Endothelial cell of umbilical vein (primary cell): ENCODE data around the gene TMEM43. TPM values are rescaled to one million over a fixed set of nuclear protein-coding genes. Genes with fewer than 3 reads are reported as not detected.

Experiments
- BruUV-seq: library from RNA; stranded (reverse); fragments of 400-500 nt; replicated peaks from 2 replicates; lab custom pipeline; 2021; lab: Mats Ljungman, UMichigan
- CTCF ChIA-PET: fragments of 300-600, 350-600 bp; sonication (Branson Sonifier 250); formaldehyde crosslinking; loops from one replicate; lab custom pipeline; 2021; ENCODE audit warnings: antibody characterized with exemption, inconsistent platforms; lab: Charles Lee
- POLR2A ChIA-PET: fragments of 300-600, 350-600 bp; sonication (Branson Sonifier 250); formaldehyde crosslinking; loops from one replicate; lab custom pipeline; 2021; ENCODE audit warnings: antibody characterized with exemption, inconsistent platforms; lab: Charles Lee
- DNase-seq: peaks from one replicate; pipeline ENCODE4 v3.0.0-alpha.2; 2011; ENCODE audit warnings: low read depth, low spot score
- FAIRE-seq: peaks from 2 replicates; lab custom pipeline; 2011; peaks lifted over from hg19 to GRCh38; lab: Jason Lieb, UNC
- H2AFZ ChIP-seq: 2 replicates; pipeline ENCODE4 v1.6.0; 2012; ENCODE audit warnings: low read depth, low read length, control low read depth, inconsistent platforms
- H3K27ac ChIP-seq: 2 replicates; pipeline ENCODE4 v1.5.1; 2011; ENCODE audit warnings: low read depth, mild to moderate bottlenecking, control low read depth, low read length, moderate library complexity; ENCODE audit not compliant: insufficient read depth
- H3K27me3 ChIP-seq, 2 experiments: 2 replicates each; pipeline versions ENCODE4 v1.6.0 to v1.6.1; 2011; ENCODE audit warnings: low read length in 2 of 2, mixed read lengths in 1 of 2; ENCODE audit not compliant: control insufficient read depth in 2 of 2, insufficient read depth in 2 of 2
- H3K36me3 ChIP-seq, 2 experiments: 2 replicates in 1 of 2; 3 replicates in 1 of 2; pipeline ENCODE4 v1.5.1; 2011; ENCODE audit warnings: low read length in 2 of 2, mild to moderate bottlenecking in 1 of 2, moderate library complexity in 1 of 2; ENCODE audit not compliant: control insufficient read depth in 2 of 2, insufficient read depth in 2 of 2; ENCODE audit errors: extremely low read depth in 1 of 2
- H3K4me1 ChIP-seq: 3 replicates; pipeline ENCODE4 v1.5.1; 2011; ENCODE audit warnings: mild to moderate bottlenecking, low read length; ENCODE audit not compliant: control insufficient read depth, insufficient read depth; ENCODE audit errors: extremely low read depth
- H3K4me2 ChIP-seq: 2 replicates; pipeline ENCODE4 v1.6.1; 2011; ENCODE audit warnings: low read length, control low read depth, mixed read lengths; ENCODE audit not compliant: insufficient read depth
- H3K4me3 ChIP-seq, 3 experiments: fragments of 200-600 bp in 1 of 3; sonication (generic), shearing (Covaris generic) in 1 of 3; replicated peaks in 1 of 3; 2 replicates each; pipeline ENCODE4 v1.5.1; 2011 to 2016; ENCODE audit warnings: control low read depth in 3 of 3, low read length in 3 of 3, mild to moderate bottlenecking in 2 of 3, inconsistent platforms in 1 of 3, low read depth in 1 of 3, moderate library complexity in 1 of 3; ENCODE audit not compliant: insufficient read depth in 1 of 3
- H3K79me2 ChIP-seq: 2 replicates; pipeline ENCODE4 v1.6.0; 2012; ENCODE audit warnings: low read length, inconsistent platforms; ENCODE audit not compliant: control insufficient read depth, insufficient read depth
- H3K9ac ChIP-seq: replicated peaks from 2 replicates; pipeline ENCODE3; 2011; ENCODE audit warnings: low read length, control low read depth; ENCODE audit not compliant: insufficient read depth; ENCODE audit errors: extremely low read depth
- H3K9me1 ChIP-seq: replicated peaks from 3 replicates; pipeline ENCODE4 v1.6.0; 2011; ENCODE audit warnings: mild to moderate bottlenecking, low read length; ENCODE audit not compliant: control insufficient read depth, insufficient read depth; ENCODE audit errors: extremely low read depth
- H3K9me3 ChIP-seq: replicated peaks from 2 replicates; pipeline ENCODE4 v1.5.1; 2012; ENCODE audit warnings: low read length, inconsistent platforms; ENCODE audit not compliant: control insufficient read depth, insufficient read depth
- H4K20me1 ChIP-seq: replicated peaks from 2 replicates; pipeline ENCODE3; 2011; ENCODE audit warnings: mild to moderate bottlenecking, low read length; ENCODE audit not compliant: control insufficient read depth, insufficient read depth; ENCODE audit errors: extremely low read depth
- EZH2 ChIP-seq: IDR thresholded peaks from 2 replicates; pipeline ENCODE4 v1.6.1; 2012; ENCODE audit warnings: borderline replicate concordance, low read depth, mild to moderate bottlenecking, moderate library complexity, low read length, inconsistent platforms; ENCODE audit not compliant: severe bottlenecking
- FOS ChIP-seq: IDR thresholded peaks from 2 replicates; pipeline ENCODE4 v1.6.1; 2011; ENCODE audit warnings: mild to moderate bottlenecking, low read length, moderate library complexity, borderline replicate concordance; ENCODE audit not compliant: insufficient read depth
- MYC ChIP-seq: IDR thresholded peaks from one replicate; pipeline ENCODE4 v1.6.1; 2011; ENCODE audit warnings: mild to moderate bottlenecking, low read depth, low read length
- POLR2AphosphoS5 ChIP-seq: IDR thresholded peaks from 2 replicates; pipeline ENCODE4 v1.6.1; 2012; ENCODE audit warnings: low read depth, mild to moderate bottlenecking, control low read depth, low read length, moderate library complexity; ENCODE audit not compliant: insufficient read depth
- dilution Hi-C: fragments of 300-500 bp; cut with MboI; formaldehyde crosslinking; loops from one replicate; pipeline ENCODE4 v1.15.0; 2019; ENCODE audit warnings: low sequenced_read_pairs; ENCODE audit not compliant: extremely low pct_ligation_motif_present
- intact Hi-C: fragments of 100-400 bp; cut with micrococcal nuclease; formaldehyde crosslinking; loops from one replicate; pipeline ENCODE4 v1.10.0; 2022
- polyA plus RNA-seq, 4 experiments: library from polyadenylated mRNA; depleted of rRNA in 3 of 4; stranded (reverse) in 3 of 4; unstranded in 1 of 4; fragments of >200 nt; gene quantifications; 2 replicates each; pipeline versions ENCODE4 v1.2.1 to v1.2.3, GENCODE V29; 2011 to 2012; ENCODE audit warnings: missing spikeins in 1 of 4
- total RNA-seq: library from RNA; stranded (reverse); gene quantifications from 2 replicates; pipeline ENCODE4 v1.2.3, GENCODE V29; 2021
- TF ChIP-seq, protein P1 (sequence below): IDR thresholded peaks from 2 replicates; pipeline ENCODE4 v1.6.1; 2011; ENCODE audit not compliant: insufficient read depth, insufficient read length
- TF ChIP-seq, protein P2 (sequence below), 2 donors: IDR thresholded peaks; 1 replicate in 1 of 2; 2 replicates in 1 of 2; pipeline ENCODE4 v1.5.1; 2011; ENCODE audit warnings: low read length in 2 of 2, mild to moderate bottlenecking in 2 of 2, moderate library complexity in 2 of 2, control low read depth in 1 of 2, inconsistent platforms in 1 of 2, low read depth in 1 of 2; ENCODE audit not compliant: insufficient read depth in 1 of 2; ENCODE audit errors: extremely low read depth in 1 of 2

Gene TMEM43
- total and polyA plus RNA-seq, 2 donors (not counting 3 experiments of a cell fraction or from before 2014, with no cell fraction given) = 80.6 to 119 TPM

DNA sequence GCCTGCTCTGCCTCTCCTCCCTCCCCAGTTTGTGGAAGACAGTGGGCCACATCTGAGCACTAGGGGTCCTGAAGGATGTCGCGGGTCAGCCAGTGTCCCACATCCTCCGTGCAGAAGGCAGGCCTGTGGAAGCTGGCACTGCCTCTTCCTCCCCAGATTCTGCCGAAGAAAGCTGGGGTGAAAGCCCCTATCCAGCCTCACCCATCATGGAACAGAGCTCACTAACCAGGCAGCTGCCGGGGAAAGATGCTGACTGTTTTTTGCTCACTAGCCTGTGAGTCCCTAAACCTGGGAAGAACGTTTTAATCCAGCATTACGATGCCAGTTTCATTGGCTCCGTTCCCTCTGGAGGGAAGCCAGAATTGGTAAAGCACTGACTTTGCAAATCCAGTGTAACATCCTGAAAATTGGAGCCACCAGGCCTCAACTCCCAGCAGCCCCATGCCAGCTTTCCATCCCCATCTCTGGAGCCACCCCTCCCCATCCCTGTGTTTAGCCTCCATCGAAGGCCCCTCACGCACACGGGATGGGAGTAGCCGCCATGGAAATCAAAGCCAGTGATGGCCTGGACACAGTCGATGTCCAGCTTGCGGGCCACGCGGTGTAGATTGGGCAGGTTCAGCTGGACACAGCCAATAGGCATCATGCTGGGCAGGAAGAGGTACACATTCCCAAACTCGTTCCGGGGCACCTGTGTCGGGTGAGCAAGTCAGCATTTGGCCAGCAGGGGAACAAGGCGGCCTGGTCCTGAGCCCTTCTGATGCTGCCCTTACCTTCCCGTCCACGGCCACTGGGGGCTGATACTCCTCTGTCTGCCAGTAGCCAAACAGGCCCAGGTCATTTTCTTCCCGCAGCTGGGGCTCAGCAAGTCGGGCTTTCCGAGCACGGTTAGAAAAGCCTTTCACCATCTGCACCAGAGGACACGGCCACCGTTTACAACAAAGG is 23.5 kb downstream of the TMEM43 start:
- peaks cover 0 to 12% of the 10 kb centered on the region in 2 experiments for H3K36me3 ChIP-seq
- ChIA-PET POLR2A (no interaction called here), CTCF (interaction anchor here (0.8 to 1.2 kb wide), 2 partner anchors 23 to 30 kb away, joined by 3 to 4 read pairs; partner anchors contain the start of genes CHCHD4, LSM3 and TMEM43)
- no peak overlapping the region for H2AFZ ChIP-seq
- intact Hi-C loops = loop anchor here (10.0 kb wide), 2 partner anchors 256 to 796 kb away; partner anchors contain the start of genes NR2C2 and SLC6A6
- H3K27me3 ChIP-seq = no peaks in the 10 kb centered on the region
- FAIRE-seq (no peak), DNase-seq (no peak)
- no peak overlapping the region for H3K4me3 ChIP-seq
- H4K20me1 ChIP-seq = no peaks in the 10 kb centered on the region
- H3K4me1 ChIP-seq = peaks cover 23% of the 10 kb centered on the region
- H3K79me2 ChIP-seq = no peaks in the 10 kb centered on the region
- H3K9ac ChIP-seq = no peak overlapping the region
- H3K9me1 ChIP-seq = no peaks in the 10 kb centered on the region
- no peaks in the 10 kb centered on the region for H3K9me3 ChIP-seq
- no peak overlapping the region for H3K4me2 ChIP-seq
- BruUV-seq = no TSS peak
- TF ChIP-seq POLR2AphosphoS5 (no peak), FOS (no peak), MYC (no peak), EZH2 (no peak)
- TF ChIP-seq, protein P1, sequence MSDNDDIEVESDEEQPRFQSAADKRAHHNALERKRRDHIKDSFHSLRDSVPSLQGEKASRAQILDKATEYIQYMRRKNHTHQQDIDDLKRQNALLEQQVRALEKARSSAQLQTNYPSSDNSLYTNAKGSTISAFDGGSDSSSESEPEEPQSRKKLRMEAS = no peak
- TF ChIP-seq, protein P2, sequence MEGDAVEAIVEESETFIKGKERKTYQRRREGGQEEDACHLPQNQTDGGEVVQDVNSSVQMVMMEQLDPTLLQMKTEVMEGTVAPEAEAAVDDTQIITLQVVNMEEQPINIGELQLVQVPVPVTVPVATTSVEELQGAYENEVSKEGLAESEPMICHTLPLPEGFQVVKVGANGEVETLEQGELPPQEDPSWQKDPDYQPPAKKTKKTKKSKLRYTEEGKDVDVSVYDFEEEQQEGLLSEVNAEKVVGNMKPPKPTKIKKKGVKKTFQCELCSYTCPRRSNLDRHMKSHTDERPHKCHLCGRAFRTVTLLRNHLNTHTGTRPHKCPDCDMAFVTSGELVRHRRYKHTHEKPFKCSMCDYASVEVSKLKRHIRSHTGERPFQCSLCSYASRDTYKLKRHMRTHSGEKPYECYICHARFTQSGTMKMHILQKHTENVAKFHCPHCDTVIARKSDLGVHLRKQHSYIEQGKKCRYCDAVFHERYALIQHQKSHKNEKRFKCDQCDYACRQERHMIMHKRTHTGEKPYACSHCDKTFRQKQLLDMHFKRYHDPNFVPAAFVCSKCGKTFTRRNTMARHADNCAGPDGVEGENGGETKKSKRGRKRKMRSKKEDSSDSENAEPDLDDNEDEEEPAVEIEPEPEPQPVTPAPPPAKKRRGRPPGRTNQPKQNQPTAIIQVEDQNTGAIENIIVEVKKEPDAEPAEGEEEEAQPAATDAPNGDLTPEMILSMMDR (IDR thresholded peaks at IDR 0.05; ENCODE audit: extremely low read depth in 1 of 2, insufficient read depth in 1 of 2, low read depth in 1 of 2, low read length in 2 of 2) = peak in 1 of 2 donors; percentile 23
- dilution Hi-C loops = no loop called here
- no peak overlapping the region for H3K27ac ChIP-seq
